HEK293 (cell line): ENCODE measurements around the gene NAMPT.

Source experiments
- CTCF ChIA-PET: fragments of 350-600 bp; formaldehyde crosslinking; extraction: SDS; loops from one replicate; lab custom pipeline; 2021; ENCODE audit warnings: antibody characterized with exemption; lab: Yijun Ruan, JAX
- POLR2A ChIA-PET: fragments of 300-600 bp; formaldehyde crosslinking; extraction: SDS; loops from one replicate; lab custom pipeline; 2020; ENCODE audit warnings: antibody characterized with exemption, inconsistent platforms; lab: Yijun Ruan, JAX
- H3K27ac ChIP-seq: fragments of 200-500 bp; sonication (Bioruptor generic); 2 replicates; pipeline ENCODE4 v1.5.1; 2014; ENCODE audit warnings: low read depth, low read length, control low read depth, inconsistent platforms; ENCODE audit errors: extremely low read depth
- H3K36me3 ChIP-seq, 2 experiments: fragments of 200-500 bp in 1 of 2; sonication (Bioruptor generic) in 1 of 2; 1 replicate in 1 of 2; 2 replicates in 1 of 2; pipeline ENCODE4 v1.5.1; 2014 to 2017; ENCODE audit warnings: inconsistent platforms in 2 of 2, low read length in 2 of 2; ENCODE audit not compliant: control insufficient read depth in 2 of 2, insufficient read depth in 1 of 2
- H3K4me1 ChIP-seq: fragments of 200-500 bp; sonication (Bioruptor generic); 2 replicates; pipeline ENCODE4 v1.5.1; 2014; ENCODE audit warnings: mild to moderate bottlenecking, low read length, inconsistent platforms; ENCODE audit not compliant: control insufficient read depth, insufficient read depth
- H3K4me3 ChIP-seq: 2 replicates; pipeline ENCODE4 v1.5.1; 2011; ENCODE audit warnings: low read depth, mild to moderate bottlenecking, control low read depth, low read length, moderate library complexity
- H3K9me3 ChIP-seq: fragments of 200-500 bp; sonication (Bioruptor generic); 2 replicates; pipeline ENCODE4 v1.5.1; 2014; ENCODE audit warnings: low read depth, low read length, inconsistent platforms; ENCODE audit not compliant: control insufficient read depth, insufficient read depth
- KLF8 ChIP-seq: fragments of 450-650 bp; formaldehyde crosslinking; IDR thresholded peaks from 2 replicates; pipeline ENCODE4 v1.5.1; 2016; ENCODE audit warnings: missing biosample characterization, missing genetic modification characterization
- ZFHX2 ChIP-seq: fragments of 450-650 bp; formaldehyde crosslinking; conservative IDR thresholded peaks from 2 replicates; pipeline ENCODE4 v1.5.1; 2016; ENCODE audit warnings: missing biosample characterization, missing genetic modification characterization
- ZFP69B ChIP-seq: fragments of 450-650 bp; formaldehyde crosslinking; IDR thresholded peaks from 2 replicates; pipeline ENCODE4 v1.5.1; 2016; ENCODE audit warnings: missing biosample characterization, missing genetic modification characterization
- ZIC2 ChIP-seq: fragments of 450-650 bp; formaldehyde crosslinking; IDR thresholded peaks from 2 replicates; pipeline ENCODE4 v1.5.1; 2016; ENCODE audit warnings: missing biosample characterization, missing genetic modification characterization
- ZNF10 ChIP-seq: fragments of 450-650 bp; formaldehyde crosslinking; IDR thresholded peaks from 2 replicates; pipeline ENCODE4 v1.5.1; 2017; ENCODE audit warnings: missing biosample characterization, missing genetic modification characterization
- ZNF114 ChIP-seq: fragments of 450-650 bp; formaldehyde crosslinking; IDR thresholded peaks from 2 replicates; pipeline ENCODE4 v1.5.0; 2017; ENCODE audit warnings: missing biosample characterization, missing genetic modification characterization
- ZNF175 ChIP-seq: fragments of 450-650 bp; formaldehyde crosslinking; IDR thresholded peaks from 2 replicates; pipeline ENCODE4 v1.5.1; 2016; ENCODE audit warnings: missing biosample characterization, missing genetic modification characterization
- ZNF23 ChIP-seq: fragments of 450-650 bp; formaldehyde crosslinking; IDR thresholded peaks from 2 replicates; pipeline ENCODE4 v1.5.1; 2016; ENCODE audit warnings: missing biosample characterization, missing genetic modification characterization, borderline replicate concordance
- ZNF416 ChIP-seq: fragments of 450-650 bp; formaldehyde crosslinking; IDR thresholded peaks from 2 replicates; pipeline ENCODE4 v1.5.1; 2016; ENCODE audit warnings: missing biosample characterization, missing genetic modification characterization
- ZNF837 ChIP-seq: fragments of 450-650 bp; formaldehyde crosslinking; IDR thresholded peaks from 2 replicates; pipeline ENCODE4 v1.5.1; 2016; ENCODE audit warnings: missing biosample characterization, missing genetic modification characterization
- ZSCAN30 ChIP-seq: fragments of 450-650 bp; IDR thresholded peaks from 2 replicates; pipeline ENCODE4 v1.5.1; 2018; ENCODE audit warnings: missing biosample characterization, mild to moderate bottlenecking, missing genetic modification characterization, moderate library complexity
- TF ChIP-seq, protein P1 (sequence below): fragments of 450-650 bp; formaldehyde crosslinking; IDR thresholded peaks from 2 replicates; pipeline ENCODE4 v1.5.1; 2016; ENCODE audit warnings: missing biosample characterization, missing genetic modification characterization
- TF ChIP-seq, protein P2 (sequence below): fragments of 450-650 bp; formaldehyde crosslinking; IDR thresholded peaks from 2 replicates; pipeline ENCODE4 v1.5.1; 2017; ENCODE audit warnings: missing biosample characterization, missing genetic modification characterization
- TF ChIP-seq, protein P3 (sequence below): fragments of 450-650 bp; formaldehyde crosslinking; IDR thresholded peaks from 2 replicates; pipeline ENCODE4 v1.5.1; 2017; ENCODE audit warnings: missing biosample characterization, missing genetic modification characterization

Gene NAMPT

DNA sequence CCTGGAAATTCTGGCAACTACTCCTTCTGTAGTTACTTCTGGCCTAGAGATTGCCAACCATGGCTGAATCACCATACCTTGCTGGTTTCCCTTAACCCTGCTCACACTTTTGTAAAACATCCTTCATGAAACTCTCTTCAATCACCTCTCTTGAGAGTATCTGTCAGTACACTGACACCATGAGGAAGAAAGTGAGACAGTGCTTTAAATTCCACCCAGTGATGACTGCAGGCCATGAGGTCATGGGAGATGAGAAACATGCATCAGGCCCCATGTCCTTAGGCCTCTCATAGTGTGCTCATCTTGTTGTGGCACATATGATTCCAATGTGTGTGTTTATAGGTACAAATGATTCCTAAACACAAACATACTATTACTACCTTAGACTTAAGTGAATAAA is 24.6 kb upstream of the NAMPT start:
- Histone ChIP-seq H3K27ac (no peak overlapping the region), H3K9me3 (no peaks in the 10 kb centered on the region), H3K4me3 (no peak overlapping the region), H3K4me1 (no peaks in the 10 kb centered on the region), H3K36me3 (no peaks in the 10 kb centered on the region)
- ChIA-PET POLR2A (no interaction called here), CTCF (no interaction called here)
- TF ChIP-seq ZFP69B (tag by site-specific recombination) = no peak
- TF ChIP-seq ZNF416 = no peak

DNA sequence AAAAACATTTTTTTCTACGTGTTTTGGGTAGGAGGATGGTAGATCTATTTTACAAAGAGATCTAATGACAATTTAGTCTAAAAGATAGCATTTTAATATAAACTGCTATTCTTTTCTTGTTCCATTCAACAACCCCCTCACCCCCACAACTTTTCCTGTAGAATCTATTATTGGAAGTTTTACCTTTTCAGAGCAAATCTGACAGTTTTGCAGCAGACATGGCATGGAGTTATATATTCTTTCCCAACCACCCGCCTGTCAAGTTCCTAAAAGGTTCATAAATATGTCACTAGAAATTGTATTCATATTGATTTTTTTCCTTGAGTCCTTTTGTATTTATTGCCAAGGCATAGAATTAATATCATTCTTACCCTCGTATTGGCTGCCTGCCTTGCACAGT is 21.5 kb upstream of the NAMPT start:
- TF ChIP-seq KLF8 (tag by site-specific recombination) = no peak
- no peak for TF ChIP-seq ZNF23 (tag by site-specific recombination)
- no peak for TF ChIP-seq ZNF10
- no peak for TF ChIP-seq ZNF114 (tag by site-specific recombination)
- TF ChIP-seq, protein P1, sequence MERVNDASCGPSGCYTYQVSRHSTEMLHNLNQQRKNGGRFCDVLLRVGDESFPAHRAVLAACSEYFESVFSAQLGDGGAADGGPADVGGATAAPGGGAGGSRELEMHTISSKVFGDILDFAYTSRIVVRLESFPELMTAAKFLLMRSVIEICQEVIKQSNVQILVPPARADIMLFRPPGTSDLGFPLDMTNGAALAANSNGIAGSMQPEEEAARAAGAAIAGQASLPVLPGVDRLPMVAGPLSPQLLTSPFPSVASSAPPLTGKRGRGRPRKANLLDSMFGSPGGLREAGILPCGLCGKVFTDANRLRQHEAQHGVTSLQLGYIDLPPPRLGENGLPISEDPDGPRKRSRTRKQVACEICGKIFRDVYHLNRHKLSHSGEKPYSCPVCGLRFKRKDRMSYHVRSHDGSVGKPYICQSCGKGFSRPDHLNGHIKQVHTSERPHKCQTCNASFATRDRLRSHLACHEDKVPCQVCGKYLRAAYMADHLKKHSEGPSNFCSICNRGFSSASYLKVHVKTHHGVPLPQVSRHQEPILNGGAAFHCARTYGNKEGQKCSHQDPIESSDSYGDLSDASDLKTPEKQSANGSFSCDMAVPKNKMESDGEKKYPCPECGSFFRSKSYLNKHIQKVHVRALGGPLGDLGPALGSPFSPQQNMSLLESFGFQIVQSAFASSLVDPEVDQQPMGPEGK (tag by site-specific recombination) = no peak
- no peak for TF ChIP-seq ZNF837
- TF ChIP-seq, protein P2, sequence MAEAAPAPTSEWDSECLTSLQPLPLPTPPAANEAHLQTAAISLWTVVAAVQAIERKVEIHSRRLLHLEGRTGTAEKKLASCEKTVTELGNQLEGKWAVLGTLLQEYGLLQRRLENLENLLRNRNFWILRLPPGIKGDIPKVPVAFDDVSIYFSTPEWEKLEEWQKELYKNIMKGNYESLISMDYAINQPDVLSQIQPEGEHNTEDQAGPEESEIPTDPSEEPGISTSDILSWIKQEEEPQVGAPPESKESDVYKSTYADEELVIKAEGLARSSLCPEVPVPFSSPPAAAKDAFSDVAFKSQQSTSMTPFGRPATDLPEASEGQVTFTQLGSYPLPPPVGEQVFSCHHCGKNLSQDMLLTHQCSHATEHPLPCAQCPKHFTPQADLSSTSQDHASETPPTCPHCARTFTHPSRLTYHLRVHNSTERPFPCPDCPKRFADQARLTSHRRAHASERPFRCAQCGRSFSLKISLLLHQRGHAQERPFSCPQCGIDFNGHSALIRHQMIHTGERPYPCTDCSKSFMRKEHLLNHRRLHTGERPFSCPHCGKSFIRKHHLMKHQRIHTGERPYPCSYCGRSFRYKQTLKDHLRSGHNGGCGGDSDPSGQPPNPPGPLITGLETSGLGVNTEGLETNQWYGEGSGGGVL = no peak
- TF ChIP-seq, all 188 proteins: peak for 0
- H3K27ac ChIP-seq = no peak overlapping the region
- no peak overlapping the region for H3K4me3 ChIP-seq
- no peaks in the 10 kb centered on the region for H3K36me3 ChIP-seq
- ChIA-PET POLR2A (no interaction called here), CTCF (no interaction called here)
- no peaks in the 10 kb centered on the region for H3K4me1 ChIP-seq
- no peaks in the 10 kb centered on the region for H3K9me3 ChIP-seq

DNA sequence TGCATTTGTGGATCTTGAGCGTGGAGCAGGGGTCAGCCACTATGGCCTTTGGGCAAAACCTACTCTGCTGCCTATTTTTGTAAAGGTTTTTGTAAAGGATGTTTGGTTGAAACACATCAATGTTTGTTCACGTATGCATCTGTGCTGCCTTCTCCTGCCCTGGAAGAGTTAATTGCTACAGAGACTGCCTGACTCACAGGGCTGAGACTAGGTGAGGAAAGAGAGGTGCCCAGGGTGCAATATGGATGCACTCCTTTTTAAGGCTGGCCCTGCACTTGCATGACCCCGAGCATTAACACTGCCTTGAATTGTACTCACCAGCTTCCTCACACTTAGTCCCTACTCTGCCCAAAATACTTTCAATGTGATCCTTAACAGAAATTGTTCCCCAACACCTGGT is 20.9 kb upstream of the NAMPT start:
- no peak overlapping the region for H3K4me3 ChIP-seq
- no peak overlapping the region for H3K27ac ChIP-seq
- TF ChIP-seq ZFHX2 (tag by site-specific recombination) = no peak
- TF ChIP-seq, protein P3, sequence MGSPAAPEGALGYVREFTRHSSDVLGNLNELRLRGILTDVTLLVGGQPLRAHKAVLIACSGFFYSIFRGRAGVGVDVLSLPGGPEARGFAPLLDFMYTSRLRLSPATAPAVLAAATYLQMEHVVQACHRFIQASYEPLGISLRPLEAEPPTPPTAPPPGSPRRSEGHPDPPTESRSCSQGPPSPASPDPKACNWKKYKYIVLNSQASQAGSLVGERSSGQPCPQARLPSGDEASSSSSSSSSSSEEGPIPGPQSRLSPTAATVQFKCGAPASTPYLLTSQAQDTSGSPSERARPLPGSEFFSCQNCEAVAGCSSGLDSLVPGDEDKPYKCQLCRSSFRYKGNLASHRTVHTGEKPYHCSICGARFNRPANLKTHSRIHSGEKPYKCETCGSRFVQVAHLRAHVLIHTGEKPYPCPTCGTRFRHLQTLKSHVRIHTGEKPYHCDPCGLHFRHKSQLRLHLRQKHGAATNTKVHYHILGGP (tag by site-specific recombination) = no peak
- no peaks in the 10 kb centered on the region for H3K36me3 ChIP-seq
- CTCF ChIA-PET = no interaction called here
- POLR2A ChIA-PET = no interaction called here
- H3K9me3 ChIP-seq = no peaks in the 10 kb centered on the region
- H3K4me1 ChIP-seq = no peaks in the 10 kb centered on the region

DNA sequence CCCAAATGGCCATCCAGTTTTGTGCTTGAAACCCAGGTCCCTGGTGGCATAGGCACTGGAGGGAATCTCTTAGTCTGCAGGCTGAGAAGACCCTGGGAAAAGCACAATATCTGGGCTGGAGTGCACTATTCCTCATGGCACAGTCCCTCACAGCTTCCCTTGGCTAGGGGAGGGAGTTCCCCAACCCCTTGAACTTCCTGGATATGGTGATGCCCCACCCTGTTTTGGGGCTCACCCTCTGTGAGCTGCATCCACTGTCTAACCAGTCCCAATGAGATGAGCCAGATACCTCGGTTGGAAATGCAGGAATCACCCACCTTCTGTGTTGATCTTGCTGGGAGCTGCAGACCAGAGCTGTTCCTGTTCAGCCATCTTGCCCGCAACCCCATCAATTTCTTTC is 19.8 kb upstream of the NAMPT start:
- Histone ChIP-seq H3K27ac (no peak overlapping the region), H3K36me3 (no peaks in the 10 kb centered on the region), H3K9me3 (no peaks in the 10 kb centered on the region), H3K4me3 (no peak overlapping the region), H3K4me1 (no peaks in the 10 kb centered on the region)
- CTCF ChIA-PET = no interaction called here
- POLR2A ChIA-PET = no interaction called here
- TF ChIP-seq ZNF175 (tag by site-specific recombination) (no peak), ZSCAN30 (tag by site-specific recombination) (no peak), ZIC2 (tag by site-specific recombination) (no peak)
